Epidermal melanocyte (primary cell): ENCODE results near the gene TMEM259.
A peak's percentile ranks its signal among the peaks of the same experiment; 100 is the strongest.

ENCODE experiments used
- DNase-seq: peaks from one replicate; pipeline ENCODE4 v3.0.0; 2011; ENCODE audit warnings: low spot score; ENCODE audit not compliant: insufficient read length

TMEM259 gene

GRCh38 chr19:1055886-1056620 is 35.1 kb upstream of the TMEM259 start:
- no peak for DNase-seq

GRCh38 chr19:1055028-1055425 is 34.1 kb upstream of the TMEM259 start:
- DNase-seq, result no peak

DNA sequence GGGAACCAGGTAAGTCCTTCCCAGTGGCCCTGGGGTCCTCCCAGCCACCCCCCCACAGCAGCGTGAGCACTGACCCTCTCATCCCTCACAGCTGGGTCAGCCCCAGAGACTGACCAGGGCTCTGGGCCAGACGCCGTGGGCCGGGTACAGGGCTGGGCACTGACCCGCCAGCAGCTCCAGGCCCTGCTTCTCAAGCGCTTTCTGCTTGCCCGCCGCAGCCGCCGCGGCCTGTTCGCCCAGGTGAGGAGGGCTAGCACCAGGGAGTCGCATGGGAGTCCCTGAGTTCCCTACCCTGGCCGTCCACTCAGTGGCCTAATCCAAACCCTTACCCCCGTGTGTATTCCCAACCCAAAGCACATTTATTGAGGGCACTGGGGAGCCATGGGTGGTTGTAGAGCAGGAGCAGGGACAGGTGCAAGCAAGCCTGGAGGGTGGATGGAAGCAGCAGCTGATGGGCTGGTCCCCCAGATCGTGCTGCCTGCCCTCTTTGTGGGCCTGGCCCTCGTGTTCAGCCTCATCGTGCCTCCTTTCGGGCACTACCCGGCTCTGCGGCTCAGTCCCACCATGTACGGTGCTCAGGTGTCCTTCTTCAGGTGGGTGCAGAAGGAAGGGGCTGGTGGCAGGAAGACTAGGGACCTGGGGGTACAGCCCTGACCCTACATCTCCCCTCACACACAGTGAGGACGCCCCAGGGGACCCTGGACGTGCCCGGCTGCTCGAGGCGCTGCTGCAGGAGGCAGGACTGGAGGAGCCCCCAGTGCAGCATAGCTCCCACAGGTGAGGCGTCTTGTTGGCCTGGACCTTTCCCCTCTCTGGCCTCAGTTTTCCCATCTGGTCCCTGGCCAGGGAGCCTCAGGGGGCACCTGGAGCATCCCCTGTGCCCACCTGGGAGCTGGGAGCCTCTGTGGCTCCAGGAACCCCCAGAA is 33.4 kb upstream of the TMEM259 start:
- no peak for DNase-seq

- DNase-seq, result no peak
These were observed 32.5 kb upstream of the TMEM259 start for GRCh38 chr19:1053176-1054101.

GRCh38 chr19:1052349-1052975 is 31.5 kb upstream of the TMEM259 start:
- no peak for DNase-seq

GRCh38 chr19:1051791-1052190 is 30.9 kb upstream of the TMEM259 start:
- no peak for DNase-seq

DNA sequence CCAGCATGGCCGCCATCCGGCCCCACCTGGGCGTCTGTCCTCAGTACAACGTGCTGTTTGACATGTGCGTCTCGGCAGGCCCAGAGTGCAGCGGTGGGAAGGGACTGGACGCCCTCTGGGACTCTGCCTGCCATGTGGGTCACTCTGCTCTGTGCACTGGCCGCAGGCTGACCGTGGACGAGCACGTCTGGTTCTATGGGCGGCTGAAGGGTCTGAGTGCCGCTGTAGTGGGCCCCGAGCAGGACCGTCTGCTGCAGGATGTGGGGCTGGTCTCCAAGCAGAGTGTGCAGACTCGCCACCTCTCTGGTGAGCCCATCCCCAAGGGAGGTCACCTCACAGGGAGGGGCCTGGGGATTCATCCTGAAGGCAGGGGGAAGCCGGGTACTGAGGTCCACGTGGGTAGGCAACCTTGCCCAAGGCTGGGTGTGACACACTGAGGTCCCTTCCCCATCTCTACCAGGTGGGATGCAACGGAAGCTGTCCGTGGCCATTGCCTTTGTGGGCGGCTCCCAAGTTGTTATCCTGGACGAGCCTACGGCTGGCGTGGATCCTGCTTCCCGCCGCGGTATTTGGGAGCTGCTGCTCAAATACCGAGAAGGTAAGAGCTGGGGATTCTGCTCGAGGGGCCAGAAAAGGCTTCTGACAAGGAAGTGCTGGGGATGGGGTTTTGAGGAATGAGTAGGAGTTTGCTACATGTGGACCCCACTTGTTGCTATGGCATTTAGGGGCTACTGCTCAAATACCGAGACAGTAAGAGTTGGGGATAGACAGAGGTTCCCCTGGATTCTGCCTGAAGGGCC is 30.3 kb upstream of the TMEM259 start:
- no peak for DNase-seq

DNA sequence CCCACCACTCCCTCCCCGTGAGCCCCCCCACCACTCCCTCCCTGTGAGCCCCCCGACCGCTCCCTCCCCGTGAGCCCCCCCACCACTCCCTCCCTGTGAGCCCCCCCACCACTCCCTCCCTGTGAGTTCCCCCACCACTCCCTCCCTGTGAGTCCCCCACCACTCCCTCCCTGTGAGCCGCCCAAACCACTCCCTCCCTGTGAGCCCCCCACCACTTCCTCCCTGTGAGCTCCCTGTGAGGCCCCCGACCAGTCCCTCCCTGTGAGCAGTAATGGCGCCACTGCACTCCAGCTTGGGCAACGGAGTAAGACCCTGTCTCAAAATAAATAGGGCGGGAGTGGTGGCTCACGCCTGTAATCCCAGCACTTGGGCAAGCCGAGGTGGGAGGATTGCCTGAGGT is 28.9 kb upstream of the TMEM259 start:
- no peak for DNase-seq

DNA sequence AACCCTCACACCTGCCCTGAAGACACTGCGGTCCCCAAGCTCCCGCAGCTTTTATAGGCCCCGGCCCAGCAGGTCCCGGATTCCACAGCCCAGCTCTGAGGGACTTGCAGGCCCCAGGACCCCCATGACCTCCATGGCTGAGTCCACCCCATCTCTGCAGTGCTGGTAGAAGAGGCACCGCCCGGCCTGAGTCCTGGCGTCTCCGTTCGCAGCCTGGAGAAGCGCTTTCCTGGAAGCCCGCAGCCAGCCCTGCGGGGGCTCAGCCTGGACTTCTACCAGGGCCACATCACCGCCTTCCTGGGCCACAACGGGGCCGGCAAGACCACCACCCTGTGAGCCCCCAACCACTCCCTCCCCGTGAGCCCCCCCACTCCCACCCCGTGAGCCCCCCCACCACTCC is 28.2 kb upstream of the TMEM259 start:
- DNase-seq, result no peak

DNA sequence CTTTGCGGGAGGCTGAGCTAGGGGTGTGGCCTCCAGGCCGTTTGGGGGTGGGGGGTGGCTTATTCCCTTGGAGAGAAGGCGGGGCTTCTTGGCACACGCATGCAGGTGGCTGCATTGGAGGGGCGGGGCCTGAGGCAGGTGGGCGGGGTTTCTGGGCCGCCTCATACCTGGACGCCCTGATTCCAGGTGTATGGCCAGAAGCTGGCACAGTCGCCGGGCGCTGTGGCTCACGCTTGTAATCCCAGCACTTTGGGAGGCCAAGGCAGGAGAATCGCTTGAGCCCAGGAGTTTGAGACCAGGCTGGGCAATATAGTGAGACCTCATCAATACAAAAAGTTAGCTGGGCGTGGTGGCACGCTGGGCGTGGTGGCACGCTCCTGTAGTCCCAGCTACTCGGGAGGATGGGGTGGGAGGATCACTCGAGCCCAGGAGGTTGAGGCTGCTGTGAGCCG is 26.8 kb upstream of the TMEM259 start:
- DNase-seq, result no peak

DNA sequence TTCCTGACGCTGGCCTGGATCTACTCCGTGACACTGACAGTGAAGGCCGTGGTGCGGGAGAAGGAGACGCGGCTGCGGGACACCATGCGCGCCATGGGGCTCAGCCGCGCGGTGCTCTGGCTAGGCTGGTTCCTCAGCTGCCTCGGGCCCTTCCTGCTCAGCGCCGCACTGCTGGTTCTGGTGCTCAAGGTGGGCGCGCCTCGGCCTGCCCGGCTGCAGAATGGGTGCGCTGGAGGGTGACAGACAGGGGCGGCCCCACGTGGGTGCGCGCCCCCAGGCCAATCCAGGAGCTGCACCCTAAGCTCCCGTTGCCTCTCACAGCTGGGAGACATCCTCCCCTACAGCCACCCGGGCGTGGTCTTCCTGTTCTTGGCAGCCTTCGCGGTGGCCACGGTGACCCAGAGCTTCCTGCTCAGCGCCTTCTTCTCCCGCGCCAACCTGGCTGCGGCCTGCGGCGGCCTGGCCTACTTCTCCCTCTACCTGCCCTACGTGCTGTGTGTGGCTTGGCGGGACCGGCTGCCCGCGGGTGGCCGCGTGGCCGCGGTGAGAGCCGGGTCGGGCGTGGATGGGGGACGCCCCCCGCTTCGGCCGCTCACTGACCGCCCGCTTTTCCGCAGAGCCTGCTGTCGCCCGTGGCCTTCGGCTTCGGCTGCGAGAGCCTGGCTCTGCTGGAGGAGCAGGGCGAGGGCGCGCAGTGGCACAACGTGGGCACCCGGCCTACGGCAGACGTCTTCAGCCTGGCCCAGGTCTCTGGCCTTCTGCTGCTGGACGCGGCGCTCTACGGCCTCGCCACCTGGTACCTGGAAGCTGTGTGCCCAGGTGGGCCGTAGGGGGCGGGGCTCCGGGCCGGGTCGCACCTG is 26.1 kb upstream of the TMEM259 start:
- DNase-seq, result no peak

- no peak for DNase-seq
These were observed 25.2 kb upstream of the TMEM259 start for GRCh38 chr19:1046117-1046626.

DNA sequence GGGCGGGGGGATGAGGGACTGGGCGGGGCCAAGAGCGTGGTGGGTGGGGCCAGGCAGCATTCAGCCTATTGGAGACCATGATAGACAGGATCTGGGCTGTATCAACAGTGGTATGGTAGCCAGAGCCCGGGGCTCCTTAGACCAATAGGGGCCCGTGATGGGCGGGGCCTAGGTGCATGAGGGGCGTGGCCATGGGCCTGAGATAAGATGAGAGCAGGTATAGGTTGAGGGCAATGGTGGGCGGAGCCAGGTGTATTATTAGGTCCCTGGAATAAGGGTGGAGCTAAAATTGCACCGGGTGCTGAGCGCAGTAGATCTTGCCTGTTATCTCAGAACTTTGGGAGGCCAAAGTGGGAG is 24.3 kb upstream of the TMEM259 start:
- no peak for DNase-seq

- DNase-seq, result peak; percentile 6
These were observed 22.0 kb upstream of the TMEM259 start for GRCh38 chr19:1042689-1043511.

- no peak for DNase-seq
These were observed 21.1 kb upstream of the TMEM259 start for GRCh38 chr19:1041835-1042685.

GRCh38 chr19:1041272-1041834 is 20.4 kb upstream of the TMEM259 start:
- DNase-seq, result no peak
